GM12878 (cell line): ENCODE results near the gene DST. TPM values are rescaled to one million over a fixed set of nuclear protein-coding genes. Genes with fewer than 3 reads are reported as not detected.
A peak's percentile ranks its signal among the peaks of the same experiment; 100 is the strongest.

Experiments
- ATAC-seq: fragments of 200-7000 bp; cut with Tn5 transposase; 3 replicates; pipeline ENCODE4 v1.9.1; 2020; ENCODE audit warnings: mild to moderate bottlenecking, moderate library complexity
- BruUV-seq: library from RNA; stranded (reverse); fragments of 400-500 nt; replicated peaks from 2 replicates; lab custom pipeline; 2021; lab: Mats Ljungman, UMichigan
- CTCF ChIA-PET: fragments of 300-600 bp; sonication (Branson Sonifier 250); formaldehyde crosslinking; extraction: SDS; loops from one replicate; lab custom pipeline; 2021; ENCODE audit warnings: inconsistent platforms; lab: Yijun Ruan, JAX
- POLR2A ChIA-PET: fragments of 350-600 bp; formaldehyde crosslinking; extraction: SDS; loops from one replicate; lab custom pipeline; 2021; ENCODE audit warnings: inconsistent platforms; lab: Charles Lee
- RAD21 ChIA-PET: fragments of 300-600 bp; sonication (Branson Sonifier 250); formaldehyde crosslinking; loops from one replicate; lab custom pipeline; 2023; ENCODE audit warnings: antibody characterized with exemption; ENCODE audit not compliant: unreplicated experiment; lab: Charles Lee
- SMC1A ChIA-PET: fragments of 300-600 bp; sonication (Branson Sonifier 250); formaldehyde crosslinking; loops from one replicate; lab custom pipeline; 2023; ENCODE audit not compliant: unreplicated experiment, uncharacterized antibody; lab: Charles Lee
- DNase-seq: peaks from one replicate; pipeline ENCODE4 v3.0.0-alpha.2; 2011; ENCODE audit warnings: low read depth, low spot score
- FAIRE-seq: peaks from 3 replicates; lab custom pipeline; 2011; peaks lifted over from hg19 to GRCh38; lab: Jason Lieb, UNC
- H2AFZ ChIP-seq: 2 replicates; pipeline ENCODE4 v1.6.0; 2011; ENCODE audit warnings: low read depth, low read length, control low read depth; ENCODE audit not compliant: control insufficient read depth
- H3K27ac ChIP-seq: 2 replicates; pipeline ENCODE4 v1.5.1; 2011; ENCODE audit warnings: control low read depth; ENCODE audit not compliant: control insufficient read depth, insufficient read depth
- H3K27me3 ChIP-seq, 2 experiments: replicated peaks in 1 of 2; 2 replicates each; pipeline versions ENCODE4 v1.6.0 to v1.6.1; 2011; ENCODE audit warnings: low read length in 1 of 2; ENCODE audit not compliant: control insufficient read depth in 2 of 2, insufficient read depth in 2 of 2
- H3K36me3 ChIP-seq, 2 experiments: 2 replicates each; pipeline ENCODE4 v1.5.1; 2011; ENCODE audit warnings: low read length in 1 of 2; ENCODE audit not compliant: control insufficient read depth in 2 of 2, insufficient read depth in 2 of 2
- H3K4me1 ChIP-seq: 2 replicates; pipeline ENCODE4 v1.6.1; 2011; ENCODE audit warnings: mild to moderate bottlenecking, low read length, moderate library complexity, mixed read lengths; ENCODE audit not compliant: control insufficient read depth, insufficient read depth
- H3K4me2 ChIP-seq: 2 replicates; pipeline ENCODE4 v1.6.0; 2011; ENCODE audit warnings: control low read depth; ENCODE audit not compliant: control insufficient read depth, insufficient read depth
- H3K4me3 ChIP-seq: fragments of 200-600 bp; sonication (generic); 2 replicates; pipeline ENCODE4 v1.5.1; 2016
- H3K79me2 ChIP-seq: 2 replicates; pipeline ENCODE4 v1.6.0; 2011; ENCODE audit warnings: low read length; ENCODE audit not compliant: control insufficient read depth, insufficient read depth
- H3K9ac ChIP-seq: 2 replicates; pipeline ENCODE4 v1.8.0; 2011; ENCODE audit warnings: low read length, control low read depth, mixed read lengths; ENCODE audit not compliant: control insufficient read depth, insufficient read depth
- H3K9me3 ChIP-seq: replicated peaks from 3 replicates; pipeline ENCODE4 v1.5.1; 2011; ENCODE audit warnings: mild to moderate bottlenecking, low read length; ENCODE audit not compliant: control insufficient read depth, insufficient read depth
- H4K20me1 ChIP-seq: 2 replicates; pipeline ENCODE4 v1.6.0; 2011; ENCODE audit not compliant: control insufficient read depth, insufficient read depth
- BACH1 ChIP-seq: fragments of 450-650 bp; IDR thresholded peaks from 2 replicates; pipeline ENCODE4 v1.6.1; 2017; ENCODE audit warnings: mild to moderate bottlenecking, borderline replicate concordance
- NBN ChIP-seq: fragments of 450-650 bp; IDR thresholded peaks from 2 replicates; pipeline ENCODE4 v1.6.1; 2016
- NR2C2 ChIP-seq: IDR thresholded peaks from 2 replicates; pipeline ENCODE4 v1.6.1; 2011; ENCODE audit warnings: borderline replicate concordance, low read depth; ENCODE audit not compliant: control insufficient read depth, insufficient read length
- PML ChIP-seq: IDR thresholded peaks from 2 replicates; pipeline ENCODE4 v1.6.1; 2012; ENCODE audit warnings: low read length, inconsistent platforms
- SMAD1 ChIP-seq: fragments of 450-650 bp; IDR thresholded peaks from 2 replicates; pipeline ENCODE4 v1.6.1; 2018; ENCODE audit warnings: mild to moderate bottlenecking, low read depth; ENCODE audit not compliant: partially characterized antibody
- WGBS: methylation state at CpG from one replicate; pipeline ENCODE4 v1.1.6; 2016; ENCODE audit warnings: low lambda C conversion rate; ENCODE audit not compliant: insufficient replicate concordance, insufficient coverage; ENCODE audit errors: missing lambda C conversion rate; 5-methylcytosine and 5-hydroxymethylcytosine counted together
- in situ Hi-C: fragments of 300-500 bp; cut with MboI; formaldehyde crosslinking; loops from 9 replicates; pipeline ENCODE4 v1.14.3; 2018; ENCODE audit warnings: mixed read lengths
- intact Hi-C: fragments of 100-400 bp; cut with micrococcal nuclease; formaldehyde crosslinking; loops from one replicate; pipeline ENCODE4 v1.14.2; 2022; ENCODE audit not compliant: unreplicated experiment
- polyA plus RNA-seq, 11 experiments: library from polyadenylated mRNA; depleted of rRNA in 4 of 11; unstranded in 6 of 11; stranded (reverse) in 5 of 11; fragments of >200 nt; fragmentation: Nextera tagmentation in 4 of 11; fragmentation: Illumina TruSeq in 1 of 11; extraction: Ambion mirVana in 4 of 11; extraction: Trizol in 1 of 11; gene quantifications; 1 replicate in 1 of 11; 2 replicates in 10 of 11; pipeline versions ENCODE4 v1.2.1 to v1.2.3, GENCODE V29; 2011 to 2016; ENCODE audit warnings: inconsistent platforms in 2 of 11, missing spikeins in 2 of 11, low read depth in 1 of 11
- total RNA-seq, 4 experiments: library from RNA; depleted of rRNA in 3 of 4; stranded (reverse); fragments of >200 nt in 3 of 4; fragmentation: Illumina TruSeq in 1 of 4; extraction: Trizol in 1 of 4; gene quantifications; 2 replicates each; pipeline versions ENCODE4 v1.2.1 to v1.2.3, GENCODE V29; 2013 to 2021
- TF ChIP-seq, protein P1 (sequence below): fragments of 450-650 bp; IDR thresholded peaks from 2 replicates; pipeline ENCODE4 v1.6.1; 2016; ENCODE audit warnings: mild to moderate bottlenecking
- TF ChIP-seq, protein P2 (sequence below): fragments of 450-650 bp; IDR thresholded peaks from 2 replicates; pipeline ENCODE4 v1.6.1; 2016; ENCODE audit warnings: mild to moderate bottlenecking, moderate library complexity, borderline replicate concordance
- TF ChIP-seq, protein P3 (sequence below): fragments of 450-650 bp; IDR thresholded peaks from 2 replicates; pipeline ENCODE4 v1.6.1; 2017; ENCODE audit warnings: borderline replicate concordance

Gene DST
- total and polyA plus RNA-seq, 10 of the 15 experiments (the other 5 are each of a cell fraction or from before 2014, with no cell fraction given): 32.1 to 156 (median 75.0) TPM

- TF ChIP-seq NR2C2 (no peak), BACH1 (no peak)
These were observed 100.8 kb downstream of the DST start (continued) for GRCh38 chr6:56541741-56542360.

GRCh38 chr6:56541030-56541600 is 101.6 kb downstream of the DST start:
- Histone ChIP-seq H3K27me3 (no peaks in the 10 kb centered on the region), H3K79me2 (peaks cover 46% of the 10 kb centered on the region), H2AFZ (no peak overlapping the region), H3K4me1 (peaks cover 13% of the 10 kb centered on the region; the same call in 1 of the 2 replicates), H3K9me3 (no peaks in the 10 kb centered on the region), H4K20me1 (no peaks in the 10 kb centered on the region), H3K4me3 (peak overlapping the region; percentile 73), H3K27ac (peak overlapping the region; percentile 17; the same call in 1 of the 2 replicates), H3K4me2 (peak overlapping the region; percentile 83), H3K9ac (0 out of 2 replicates have a peak overlapping the region, but pooled peaks have one; percentile 84), H3K36me3 (peaks cover 0 to 12% of the 10 kb centered on the region in 2 experiments; a peak in 1 of 4 replicates)
- ChIA-PET CTCF (interaction anchor here (1.1 to 6.1 kb wide), 13 partner anchors 9 to 310 kb away, joined by 3 to 84 read pairs (median 5); no protein-coding TSS in a partner anchor), SMC1A (interaction anchor here (0.7 to 3.2 kb wide), 11 partner anchors 9 to 220 kb away, joined by 3 to 30 read pairs (median 7); no protein-coding TSS in a partner anchor), RAD21 (interaction anchor here (1.0 to 2.9 kb wide), 9 partner anchors 10 to 310 kb away, joined by 3 to 36 read pairs (median 8); no protein-coding TSS in a partner anchor), POLR2A (interaction anchor here (0.6 to 2.4 kb wide), 7 partner anchors 9 to 298 kb away, joined by 3 to 26 read pairs (median 4); no protein-coding TSS in a partner anchor)
- no peak for ATAC-seq
- in situ Hi-C loops (no loop called here), intact Hi-C loops (loop anchor here (5.0 kb wide), 1 partner anchor 311 kb away; no protein-coding TSS in a partner anchor)
- no TSS peak for BruUV-seq
- no peak for FAIRE-seq
- DNase-seq: no peak
- TF ChIP-seq NBN (no peak), PML (no peak), SMAD1 (no peak)
- TF ChIP-seq, protein P1, sequence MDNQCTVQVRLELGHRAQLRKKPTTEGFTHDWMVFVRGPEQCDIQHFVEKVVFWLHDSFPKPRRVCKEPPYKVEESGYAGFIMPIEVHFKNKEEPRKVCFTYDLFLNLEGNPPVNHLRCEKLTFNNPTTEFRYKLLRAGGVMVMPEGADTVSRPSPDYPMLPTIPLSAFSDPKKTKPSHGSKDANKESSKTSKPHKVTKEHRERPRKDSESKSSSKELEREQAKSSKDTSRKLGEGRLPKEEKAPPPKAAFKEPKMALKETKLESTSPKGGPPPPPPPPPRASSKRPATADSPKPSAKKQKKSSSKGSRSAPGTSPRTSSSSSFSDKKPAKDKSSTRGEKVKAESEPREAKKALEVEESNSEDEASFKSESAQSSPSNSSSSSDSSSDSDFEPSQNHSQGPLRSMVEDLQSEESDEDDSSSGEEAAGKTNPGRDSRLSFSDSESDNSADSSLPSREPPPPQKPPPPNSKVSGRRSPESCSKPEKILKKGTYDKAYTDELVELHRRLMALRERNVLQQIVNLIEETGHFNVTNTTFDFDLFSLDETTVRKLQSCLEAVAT: peak; percentile 64; the same call in 1 of the 2 replicates
- TF ChIP-seq, protein P2, sequence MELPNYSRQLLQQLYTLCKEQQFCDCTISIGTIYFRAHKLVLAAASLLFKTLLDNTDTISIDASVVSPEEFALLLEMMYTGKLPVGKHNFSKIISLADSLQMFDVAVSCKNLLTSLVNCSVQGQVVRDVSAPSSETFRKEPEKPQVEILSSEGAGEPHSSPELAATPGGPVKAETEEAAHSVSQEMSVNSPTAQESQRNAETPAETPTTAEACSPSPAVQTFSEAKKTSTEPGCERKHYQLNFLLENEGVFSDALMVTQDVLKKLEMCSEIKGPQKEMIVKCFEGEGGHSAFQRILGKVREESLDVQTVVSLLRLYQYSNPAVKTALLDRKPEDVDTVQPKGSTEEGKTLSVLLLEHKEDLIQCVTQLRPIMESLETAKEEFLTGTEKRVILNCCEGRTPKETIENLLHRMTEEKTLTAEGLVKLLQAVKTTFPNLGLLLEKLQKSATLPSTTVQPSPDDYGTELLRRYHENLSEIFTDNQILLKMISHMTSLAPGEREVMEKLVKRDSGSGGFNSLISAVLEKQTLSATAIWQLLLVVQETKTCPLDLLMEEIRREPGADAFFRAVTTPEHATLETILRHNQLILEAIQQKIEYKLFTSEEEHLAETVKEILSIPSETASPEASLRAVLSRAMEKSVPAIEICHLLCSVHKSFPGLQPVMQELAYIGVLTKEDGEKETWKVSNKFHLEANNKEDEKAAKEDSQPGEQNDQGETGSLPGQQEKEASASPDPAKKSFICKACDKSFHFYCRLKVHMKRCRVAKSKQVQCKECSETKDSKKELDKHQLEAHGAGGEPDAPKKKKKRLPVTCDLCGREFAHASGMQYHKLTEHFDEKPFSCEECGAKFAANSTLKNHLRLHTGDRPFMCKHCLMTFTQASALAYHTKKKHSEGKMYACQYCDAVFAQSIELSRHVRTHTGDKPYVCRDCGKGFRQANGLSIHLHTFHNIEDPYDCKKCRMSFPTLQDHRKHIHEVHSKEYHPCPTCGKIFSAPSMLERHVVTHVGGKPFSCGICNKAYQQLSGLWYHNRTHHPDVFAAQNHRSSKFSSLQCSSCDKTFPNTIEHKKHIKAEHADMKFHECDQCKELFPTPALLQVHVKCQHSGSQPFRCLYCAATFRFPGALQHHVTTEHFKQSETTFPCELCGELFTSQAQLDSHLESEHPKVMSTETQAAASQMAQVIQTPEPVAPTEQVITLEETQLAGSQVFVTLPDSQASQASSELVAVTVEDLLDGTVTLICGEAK: peak; percentile 9; the same call in 1 of the 2 replicates
- TF ChIP-seq, protein P3, sequence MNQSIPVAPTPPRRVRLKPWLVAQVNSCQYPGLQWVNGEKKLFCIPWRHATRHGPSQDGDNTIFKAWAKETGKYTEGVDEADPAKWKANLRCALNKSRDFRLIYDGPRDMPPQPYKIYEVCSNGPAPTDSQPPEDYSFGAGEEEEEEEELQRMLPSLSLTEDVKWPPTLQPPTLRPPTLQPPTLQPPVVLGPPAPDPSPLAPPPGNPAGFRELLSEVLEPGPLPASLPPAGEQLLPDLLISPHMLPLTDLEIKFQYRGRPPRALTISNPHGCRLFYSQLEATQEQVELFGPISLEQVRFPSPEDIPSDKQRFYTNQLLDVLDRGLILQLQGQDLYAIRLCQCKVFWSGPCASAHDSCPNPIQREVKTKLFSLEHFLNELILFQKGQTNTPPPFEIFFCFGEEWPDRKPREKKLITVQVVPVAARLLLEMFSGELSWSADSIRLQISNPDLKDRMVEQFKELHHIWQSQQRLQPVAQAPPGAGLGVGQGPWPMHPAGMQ: no peak
- 88% methylated on average over 11 of the region's 11 CpGs for WGBS
